Skeletal muscle cell (primary cell): ENCODE measurements around the gene CFAP157.

ENCODE experiments used
- DNase-seq: peaks from one replicate; pipeline ENCODE4 v3.0.0-alpha.2; 2010; ENCODE audit warnings: low read depth
- H3K4me3 ChIP-seq: 2 replicates; pipeline ENCODE4 v1.5.1; 2011; ENCODE audit warnings: low read depth, mild to moderate bottlenecking, control low read depth, low read length, moderate library complexity

CFAP157 gene

DNA sequence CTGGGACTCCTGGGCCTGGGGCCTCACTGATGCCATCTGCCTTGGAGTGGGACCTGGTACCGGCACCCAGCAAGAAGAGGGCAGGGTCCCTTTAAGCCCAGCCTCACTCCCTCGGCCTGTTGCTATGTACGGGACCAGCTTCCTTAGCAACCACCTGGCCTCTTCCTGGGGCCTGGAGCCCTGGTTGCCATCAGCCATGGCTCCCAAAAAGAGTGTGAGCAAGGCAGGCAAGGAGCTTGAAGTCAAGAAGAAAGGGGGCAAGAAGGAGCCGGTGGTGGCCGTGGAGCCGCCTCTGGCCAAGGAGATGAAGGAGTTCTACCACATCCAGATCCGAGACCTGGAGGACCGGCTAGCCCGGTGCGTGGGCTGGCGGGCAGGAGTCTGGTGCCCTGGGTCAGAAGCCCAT lies at the start of gene CFAP157:
TSS of gene CFAP157 (plus strand) at position 153 of the 406 bp plus-strand sequence. CDS start at position 197, 44 bp downstream.
- no peak for DNase-seq
- no peak within 1 kb of the TSS for H3K4me3 ChIP-seq

DNA sequence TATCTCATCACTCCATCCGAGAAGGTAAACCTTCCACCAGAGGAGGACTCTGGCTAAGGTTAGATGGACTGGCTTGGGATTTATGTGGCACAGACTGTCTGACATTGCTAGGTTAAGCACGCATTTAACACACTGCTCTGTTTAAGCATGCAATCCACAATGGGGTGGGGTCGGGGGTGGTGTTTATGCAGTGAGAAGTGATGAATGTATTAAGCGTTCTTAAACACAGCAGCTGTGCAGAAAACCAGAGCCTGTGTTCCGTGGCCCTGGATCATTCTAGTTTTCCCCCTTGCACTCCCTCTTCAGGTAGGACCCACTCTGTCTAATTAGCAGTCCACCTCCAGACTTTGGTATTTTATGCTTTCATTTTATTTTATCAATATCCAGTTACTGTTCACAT lies 48.4 kb upstream of the CFAP157 start:
- no peak overlapping the region for H3K4me3 ChIP-seq
- DNase-seq: no peak

DNA sequence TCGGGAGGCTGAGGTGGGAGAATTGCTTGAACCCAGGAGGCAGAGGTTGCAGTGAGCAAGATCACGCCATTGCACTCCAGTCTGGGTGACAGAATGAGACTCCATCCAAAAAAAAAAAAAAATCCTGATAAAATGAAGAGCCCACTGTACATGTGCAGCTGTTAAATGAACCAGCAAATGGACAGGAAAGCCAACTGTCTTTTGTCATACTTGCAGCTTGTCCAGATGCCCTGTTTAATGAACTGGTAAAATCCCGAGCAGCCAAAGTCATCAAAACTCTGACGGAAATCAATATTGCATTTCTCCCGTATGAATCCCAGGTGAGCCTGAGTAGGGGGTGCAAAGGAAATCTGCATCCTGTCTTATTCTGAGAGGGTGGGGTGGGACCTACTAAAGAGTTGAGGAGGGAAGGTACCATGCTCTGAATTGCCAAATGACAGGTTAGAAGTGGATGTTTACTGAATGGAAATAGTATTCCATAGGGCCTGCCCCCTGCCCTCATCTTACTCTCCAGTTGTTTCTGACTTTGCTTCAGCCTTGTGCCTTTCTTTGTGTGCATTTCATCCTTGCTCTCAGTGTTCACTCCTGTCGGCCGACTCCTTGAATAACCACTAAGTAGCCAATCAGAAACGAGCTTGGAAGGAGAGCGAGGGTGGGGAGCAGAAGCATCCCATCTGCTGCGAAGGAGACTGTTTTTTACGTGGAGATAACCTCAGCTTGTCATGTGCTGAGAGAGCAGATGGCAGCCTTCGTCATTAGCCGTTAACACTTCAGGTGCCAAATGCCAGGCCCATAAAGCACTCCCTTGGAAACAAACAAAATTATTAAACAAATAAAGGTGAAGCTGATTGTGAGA lies 45.7 kb upstream of the CFAP157 start:
- no peak for DNase-seq
- no peak overlapping the region for H3K4me3 ChIP-seq

DNA sequence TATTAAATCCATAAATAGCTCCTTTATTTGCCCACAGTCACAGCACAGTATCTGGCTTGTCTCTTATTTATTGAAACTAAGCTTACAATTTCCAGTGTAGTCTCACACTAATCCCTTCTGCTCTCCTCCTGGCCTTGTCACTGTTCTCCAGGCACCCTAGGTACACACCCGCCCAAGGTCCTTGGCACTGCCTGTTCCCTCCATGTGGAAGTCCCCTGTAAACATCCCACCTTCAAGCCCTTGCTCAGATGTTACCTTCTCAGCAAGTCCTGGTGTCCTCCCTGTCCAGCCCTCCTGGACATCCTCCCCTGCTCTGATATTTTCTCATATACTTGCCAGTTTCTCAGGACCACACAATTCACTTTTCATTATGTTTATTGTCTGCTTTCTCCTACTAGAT lies 44.2 kb upstream of the CFAP157 start:
- DNase-seq: no peak
- no peak overlapping the region for H3K4me3 ChIP-seq

DNA sequence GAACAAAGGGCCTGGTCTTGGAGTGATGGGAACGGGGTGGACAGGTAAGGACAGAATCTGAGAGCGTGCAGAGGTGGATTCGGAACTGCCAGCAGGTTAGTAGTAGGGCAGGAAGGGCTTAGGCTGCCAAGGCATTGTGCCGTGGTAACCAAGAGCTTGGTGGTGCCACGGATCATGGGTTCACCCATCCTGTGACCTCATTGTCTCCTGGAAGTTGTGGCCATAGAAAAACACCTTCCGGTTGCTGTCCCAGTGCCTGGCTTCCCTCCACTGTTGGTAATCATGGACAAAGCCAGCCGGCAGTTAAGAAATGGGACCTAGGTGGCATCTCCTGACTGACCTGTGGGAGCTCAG lies 42.5 kb upstream of the CFAP157 start:
- no peak for DNase-seq
- no peak overlapping the region for H3K4me3 ChIP-seq

- no peak overlapping the region for H3K4me3 ChIP-seq
- DNase-seq: no peak
Measured at GRCh38 chr9:127664678-127665507, 41.9 kb upstream of the CFAP157 start.

GRCh38 chr9:127667127-127667844 lies 39.5 kb upstream of the CFAP157 start:
- no peak for DNase-seq
- no peak overlapping the region for H3K4me3 ChIP-seq

DNA sequence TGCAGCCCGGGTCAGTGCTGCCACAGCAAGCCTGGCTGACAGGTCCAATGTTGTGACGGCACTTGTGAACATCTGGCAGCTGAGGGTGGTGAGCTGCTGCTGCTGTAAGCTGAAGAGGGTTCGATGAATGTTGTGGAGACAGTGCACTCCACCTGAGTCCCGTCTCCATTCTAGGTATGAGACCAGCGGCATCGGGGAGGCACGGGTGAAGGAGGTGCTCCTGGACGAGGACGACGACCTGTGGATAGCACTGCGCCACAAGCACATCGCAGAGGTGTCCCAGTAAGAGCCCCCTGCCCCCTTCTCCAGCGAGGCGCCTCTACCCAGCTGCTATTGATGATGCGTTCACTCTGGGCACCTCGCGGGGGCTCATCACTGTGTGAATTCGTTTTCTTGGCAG lies 38.9 kb upstream of the CFAP157 start:
- H3K4me3 ChIP-seq: no peak overlapping the region
- no peak for DNase-seq

GRCh38 chr9:127673234-127673633 lies 33.6 kb upstream of the CFAP157 start:
- DNase-seq: no peak

GRCh38 chr9:127676638-127677037 lies 30.1 kb upstream of the CFAP157 start:
- no peak overlapping the region for H3K4me3 ChIP-seq
- DNase-seq: no peak

More at GRCh38 chr9:127673234-127673633, 33.6 kb upstream of the CFAP157 start:
- no peak overlapping the region for H3K4me3 ChIP-seq

GRCh38 chr9:127679506-127679905 lies 27.3 kb upstream of the CFAP157 start:
- DNase-seq: no peak
- H3K4me3 ChIP-seq: no peak overlapping the region

- H3K4me3 ChIP-seq: no peak overlapping the region
- DNase-seq: no peak
Measured at GRCh38 chr9:127680226-127680625, 26.6 kb upstream of the CFAP157 start.

- no peak overlapping the region for H3K4me3 ChIP-seq
- DNase-seq: no peak
Measured at GRCh38 chr9:127680846-127681245, 25.9 kb upstream of the CFAP157 start.

GRCh38 chr9:127682351-127683136 lies 24.2 kb upstream of the CFAP157 start:
- H3K4me3 ChIP-seq: no peak overlapping the region
- DNase-seq: no peak

- no peak overlapping the region for H3K4me3 ChIP-seq
- no peak for DNase-seq
Measured at GRCh38 chr9:127683723-127684122, 23.1 kb upstream of the CFAP157 start.

- no peak overlapping the region for H3K4me3 ChIP-seq
- DNase-seq: no peak
Measured at GRCh38 chr9:127684576-127684975, 22.2 kb upstream of the CFAP157 start.

GRCh38 chr9:127686461-127687393 lies 20.1 kb upstream of the CFAP157 start:
- DNase-seq: no peak
- no peak overlapping the region for H3K4me3 ChIP-seq

DNA sequence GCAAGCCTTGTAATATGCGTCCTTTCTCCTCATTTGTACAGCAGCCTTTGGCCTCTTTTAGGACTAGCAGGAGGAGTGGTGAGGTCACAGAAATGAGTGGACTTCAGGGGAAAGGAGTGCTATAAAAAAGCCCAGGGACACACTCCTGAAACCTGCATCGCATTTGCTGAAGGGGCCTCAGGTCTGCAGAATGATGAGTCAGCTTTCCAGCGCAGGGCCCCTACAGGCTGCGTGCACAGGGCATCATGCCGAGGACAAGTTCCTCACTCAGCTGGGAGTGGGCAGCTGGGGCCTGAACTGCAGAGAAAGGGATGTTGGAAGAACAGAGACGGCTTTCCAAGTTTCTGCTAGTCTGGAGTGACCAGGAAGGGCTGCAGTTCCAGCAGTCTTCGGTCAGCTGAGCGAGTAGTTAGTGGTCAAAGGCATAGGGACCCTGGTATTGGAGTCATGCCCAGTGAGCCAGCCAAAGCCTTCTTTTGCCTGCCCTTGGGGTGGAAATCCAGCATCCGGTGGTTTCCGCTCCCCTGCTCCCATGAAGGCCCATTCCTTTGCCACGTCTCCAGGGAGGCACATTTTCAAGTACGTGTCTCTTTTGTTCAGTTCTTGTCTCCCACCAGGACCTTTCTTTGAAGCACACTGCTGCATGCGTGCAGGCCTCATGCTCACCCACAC lies 17.3 kb upstream of the CFAP157 start:
- DNase-seq: no peak
- no peak overlapping the region for H3K4me3 ChIP-seq
